ENCODE measurements around the gene GPR150. TPM values are rescaled to one million over a fixed set of nuclear protein-coding genes. Genes with fewer than 3 reads are reported as not detected.
A peak's percentile ranks its signal among the peaks of the same experiment; 100 is the strongest.

Gene GPR150
- total RNA-seq, 1 donor from 2014 or later: 0.20 TPM

- DNase-seq (ENCODE audit: low read depth, low spot score): no peak
Measured at GRCh38 chr5:95649842-95650620, 30.1 kb downstream of the GPR150 start.

- no peak for DNase-seq (ENCODE audit: low read depth, low spot score)
Measured at GRCh38 chr5:95652849-95653248, 33.0 kb downstream of the GPR150 start.

- no peak for DNase-seq (ENCODE audit: low read depth, low spot score)
Measured at GRCh38 chr5:95654196-95654595, 34.3 kb downstream of the GPR150 start.

GRCh38 chr5:95655575-95655974, 35.7 kb downstream of the GPR150 start:
- DNase-seq (ENCODE audit: low read depth, low spot score): no peak

- DNase-seq (ENCODE audit: low read depth, low spot score): no peak
Measured at GRCh38 chr5:95660060-95660459, 40.2 kb downstream of the GPR150 start.

- DNase-seq (ENCODE audit: low read depth, low spot score): no peak
Measured at GRCh38 chr5:95662946-95663345, 43.1 kb downstream of the GPR150 start.

- DNase-seq (ENCODE audit: low read depth, low spot score): no peak
Measured at GRCh38 chr5:95664204-95664786, 44.4 kb downstream of the GPR150 start.

- DNase-seq (ENCODE audit: low read depth, low spot score): no peak
Measured at GRCh38 chr5:95667061-95667618, 47.3 kb downstream of the GPR150 start.

GRCh38 chr5:95667678-95668077, 47.8 kb downstream of the GPR150 start:
- no peak for DNase-seq (ENCODE audit: low read depth, low spot score)

- DNase-seq (ENCODE audit: low read depth, low spot score): no peak
Measured at GRCh38 chr5:95668216-95668615, 48.3 kb downstream of the GPR150 start.

- peak; percentile 20 for DNase-seq (ENCODE audit: low read depth, low spot score)
Measured at GRCh38 chr5:95668728-95669127, 48.8 kb downstream of the GPR150 start.

- DNase-seq (ENCODE audit: low read depth, low spot score): peak; percentile 69
Measured at GRCh38 chr5:95669540-95669939, 49.7 kb downstream of the GPR150 start.

- DNase-seq (ENCODE audit: low read depth, low spot score): no peak
Measured at GRCh38 chr5:95669985-95670384, 50.1 kb downstream of the GPR150 start.

- no peak for DNase-seq (ENCODE audit: low read depth, low spot score)
Measured at GRCh38 chr5:95670568-95670967, 50.7 kb downstream of the GPR150 start.

Other genes starting within 250 kb of the GPR150 start
- 0.20 TPM in 1 of 2 replicates, not detected in the other for gene FAM81B, start 228.7 kb upstream of the GPR150 start, total RNA-seq
- 124 and 138 TPM in 2 replicates for gene SKIC3, start 65.1 kb upstream of the GPR150 start, total RNA-seq
- 7.5 and 8.2 TPM in 2 replicates for gene ARSK, start 65.0 kb upstream of the GPR150 start, total RNA-seq
- 1.3 and 1.8 TPM in 2 replicates for gene RFESD, start 26.7 kb downstream of the GPR150 start, total RNA-seq
- 0.11 and 0.13 TPM in 2 replicates for gene SPATA9, start 62.9 kb downstream of the GPR150 start, total RNA-seq
- 66.7 and 66.9 TPM in 2 replicates for gene RHOBTB3, start 111.2 kb downstream of the GPR150 start, total RNA-seq
- 18.9 and 20.3 TPM in 2 replicates for gene GLRX, start 202.6 kb downstream of the GPR150 start, total RNA-seq